ENCODE data around the gene DDX49. TPM values are rescaled to one million over a fixed set of nuclear protein-coding genes. Genes with fewer than 3 reads are reported as not detected.

The DDX49 gene
- total and polyA plus RNA-seq, 9 of the 15 experiments (the other 6 are each of a cell fraction or from before 2014, with no cell fraction given), result 1.1 to 113 (median 45.7) TPM

DNA sequence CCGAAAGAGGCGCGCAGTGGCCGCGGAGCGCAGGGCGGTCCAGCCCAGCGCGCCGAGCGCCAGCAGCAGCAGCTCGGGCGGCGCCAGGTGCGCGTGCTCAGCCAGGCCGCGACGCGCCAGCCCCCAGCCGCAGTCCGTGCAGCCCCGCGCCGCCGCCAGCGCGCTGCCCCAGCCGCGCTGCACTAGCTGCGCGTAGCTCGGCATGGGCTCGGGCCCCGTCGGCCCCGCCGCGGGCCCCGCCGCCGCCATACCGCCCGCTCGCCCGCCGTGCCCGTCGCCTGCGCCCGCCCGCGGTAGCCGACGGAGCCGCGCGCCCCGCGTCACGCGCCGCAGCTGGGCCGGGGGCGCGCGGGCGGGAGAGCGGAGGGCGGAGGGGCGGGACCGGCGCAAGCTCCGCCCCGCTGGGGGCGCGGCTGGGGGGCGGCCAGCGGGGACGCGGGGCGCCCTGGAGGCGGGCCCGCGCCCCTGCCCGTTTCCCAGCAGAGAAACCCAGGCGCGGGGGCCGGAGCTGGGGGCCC is 23.6 kb upstream of the DDX49 start, which contains the start of gene CERS1:
Gene CERS1 (minus strand): TSS at position 335 of the 518 bp plus-strand sequence. CDS start 86 bp downstream, at position 249.
- peaks cover 17% of the 10 kb centered on the region for H4K20me1 ChIP-seq (replicated peaks; ENCODE audit: control insufficient read depth, insufficient read depth, low read length)
- in situ Hi-C loops (cut with MboI), result no loop called here
- H3K36me3 ChIP-seq (ENCODE audit: control insufficient read depth, insufficient read depth, low read length), result peaks cover 19% of the 10 kb centered on the region; the same call in 1 of the 3 replicates
- no TSS peak for BruUV-seq (replicated peaks)
- H3K9me3 ChIP-seq (replicated peaks; ENCODE audit: control insufficient read depth, insufficient read depth, low read depth, low read length), result no peaks in the 10 kb centered on the region
- WGBS (ENCODE audit: insufficient coverage, low coverage, missing lambda C conversion rate), result under 1% methylated on average over 31 of the region's 89 CpGs
- H3K27ac ChIP-seq (ENCODE audit: extremely low read depth, low read depth, low read length), result no peak within 1 kb of the TSS
- intact Hi-C loops (cut with micrococcal nuclease), result loop anchor here (1.0 to 5.0 kb wide), 2 partner anchors 90 to 241 kb away; partner anchors contain the start of gene TMEM161A
- TF ChIP-seq CXXC5 (CRISPR knock-in tag; IDR thresholded peaks at IDR 0.05) (peak; percentile 51), PHF8 (IDR thresholded peaks at IDR 0.05; ENCODE audit: borderline replicate concordance, low read length) (peak; percentile 5; the same call in 1 of the 2 replicates), SIN3A (IDR thresholded peaks at IDR 0.05; ENCODE audit: borderline replicate concordance in 2 of 2, control insufficient read depth in 1 of 2, low read depth in 2 of 2, low read length in 2 of 2) (no peak), MIER1 (IDR thresholded peaks at IDR 0.05; ENCODE audit: low read depth) (no peak), SIN3B (IDR thresholded peaks at IDR 0.05; ENCODE audit: low read depth) (no peak), KDM5B (IDR thresholded peaks at IDR 0.05; ENCODE audit: insufficient replicate concordance, low read depth, low read length) (peak; percentile 3), HDAC6 (IDR thresholded peaks at IDR 0.05; ENCODE audit: low read depth, low read length) (peak; percentile 63; the same call in 1 of the 2 replicates)
- TF ChIP-seq, protein P1, sequence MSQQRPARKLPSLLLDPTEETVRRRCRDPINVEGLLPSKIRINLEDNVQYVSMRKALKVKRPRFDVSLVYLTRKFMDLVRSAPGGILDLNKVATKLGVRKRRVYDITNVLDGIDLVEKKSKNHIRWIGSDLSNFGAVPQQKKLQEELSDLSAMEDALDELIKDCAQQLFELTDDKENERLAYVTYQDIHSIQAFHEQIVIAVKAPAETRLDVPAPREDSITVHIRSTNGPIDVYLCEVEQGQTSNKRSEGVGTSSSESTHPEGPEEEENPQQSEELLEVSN (IDR thresholded peaks at IDR 0.05; ENCODE audit: borderline replicate concordance in 1 of 2, extremely low read depth in 1 of 2, insufficient read depth in 1 of 2, insufficient read length in 1 of 2, low read depth in 1 of 2, low read length in 1 of 2, poor library complexity in 1 of 2, severe bottlenecking in 1 of 2), result peak in 1 of 2 experiments; percentile 88
- ChIA-PET CTCF (ENCODE audit: low intra/inter-chr PET ratio) (interaction anchor here (1.0 to 1.7 kb wide), 2 partner anchors 23 to 90 kb away, joined by 4 to 11 read pairs; partner anchors contain the start of genes COPE and DDX49), POLR2A (interaction anchor here (1.0 to 1.4 kb wide), 2 partner anchors 11 to 23 kb away, joined by 3 to 4 read pairs; partner anchors contain the start of genes COPE and DDX49)
- ATAC-seq, result peak; percentile 54
- peak within 1 kb of the TSS; percentile 30 to 90; a peak in 3 of 4 replicates for H3K9ac ChIP-seq (ENCODE audit: insufficient read depth in 1 of 2, low read depth in 2 of 2, low read length in 2 of 2)
- peaks cover 3% of the 10 kb centered on the region for H3K9me1 ChIP-seq (ENCODE audit: control insufficient read depth, insufficient read depth, low read length)
- H3K4me3 ChIP-seq, result peak within 1 kb of the TSS; percentile 37
- peak within 1 kb of the TSS; percentile 64 for H2AFZ ChIP-seq (ENCODE audit: low read depth, low read length)
- peak; percentile 37 to 91 (median 80) for DNase-seq (ENCODE audit: extremely low read depth in 1 of 4, low spot score in 3 of 4)
- H3K79me2 ChIP-seq (ENCODE audit: control insufficient read depth, insufficient read depth, low read length), result no peaks in the 10 kb centered on the region
- H3K4me2 ChIP-seq (ENCODE audit: insufficient read depth, low read length), result peak within 1 kb of the TSS; percentile 60
- peaks cover 12 to 67% of the 10 kb centered on the region in 2 experiments for H3K4me1 ChIP-seq (replicated peaks in 1 of 2; ENCODE audit: control insufficient read depth in 2 of 2, insufficient read depth in 2 of 2, low read length in 2 of 2)
- no peak for FAIRE-seq
- peaks cover 0 to 5% of the 10 kb centered on the region in 2 experiments; a peak in 1 of 5 replicates for H3K27me3 ChIP-seq (ENCODE audit: control insufficient read depth in 2 of 2, insufficient read depth in 2 of 2, low read length in 2 of 2)

Measured in K562 (cell line).